CD4-positive, alpha-beta T cell treated with Interleukin-2 at 100 ng/mL for 4 hours (primary cell): ENCODE results near the gene CPNE4.

Experiments
- DNase-seq: peaks from one replicate; pipeline ENCODE4 v3.0.0-alpha.2; 2020; ENCODE audit warnings: low spot score

CPNE4 gene

GRCh38 chr3:131597816-131598215, 437.0 kb downstream of the CPNE4 start:
- no peak for DNase-seq

- no peak for DNase-seq
Measured at GRCh38 chr3:131596884-131597283, 437.9 kb downstream of the CPNE4 start.

GRCh38 chr3:131591394-131592014, 443.3 kb downstream of the CPNE4 start:
- DNase-seq, result no peak

- no peak for DNase-seq
Measured at GRCh38 chr3:131586277-131586676, 448.5 kb downstream of the CPNE4 start.

- no peak for DNase-seq
Measured at GRCh38 chr3:131582438-131582837, 452.4 kb downstream of the CPNE4 start.

GRCh38 chr3:131568460-131568859, 466.4 kb downstream of the CPNE4 start:
- DNase-seq, result no peak

- no peak for DNase-seq
Measured at GRCh38 chr3:131564812-131565211, 470.0 kb downstream of the CPNE4 start.

- no peak for DNase-seq
Measured at GRCh38 chr3:131561511-131561910, 473.3 kb downstream of the CPNE4 start.

GRCh38 chr3:131560795-131561194, 474.0 kb downstream of the CPNE4 start:
- DNase-seq, result no peak

- no peak for DNase-seq
Measured at GRCh38 chr3:131555456-131555855, 479.4 kb downstream of the CPNE4 start.

- no peak for DNase-seq
Measured at GRCh38 chr3:131553495-131554247, 481.1 kb downstream of the CPNE4 start.

- no peak for DNase-seq
Measured at GRCh38 chr3:131551761-131552160, 483.1 kb downstream of the CPNE4 start.

GRCh38 chr3:131550562-131551465, 484.0 kb downstream of the CPNE4 start:
- no peak for DNase-seq

- DNase-seq, result no peak
Measured at GRCh38 chr3:131549340-131549739, 485.5 kb downstream of the CPNE4 start.

GRCh38 chr3:131547585-131547984, 487.2 kb downstream of the CPNE4 start:
- DNase-seq, result no peak

GRCh38 chr3:131546441-131546840, 488.4 kb downstream of the CPNE4 start:
- DNase-seq, result no peak

GRCh38 chr3:131544557-131544956, 490.3 kb downstream of the CPNE4 start:
- DNase-seq, result no peak

GRCh38 chr3:131543714-131544113, 491.1 kb downstream of the CPNE4 start:
- no peak for DNase-seq

- no peak for DNase-seq
Measured at GRCh38 chr3:131541288-131541687, 493.5 kb downstream of the CPNE4 start.

GRCh38 chr3:131540821-131541220, 494.0 kb downstream of the CPNE4 start:
- DNase-seq, result no peak

GRCh38 chr3:131540143-131540542, 494.7 kb downstream of the CPNE4 start:
- no peak for DNase-seq

- DNase-seq, result no peak
Measured at GRCh38 chr3:131538968-131539367, 495.8 kb downstream of the CPNE4 start.

- no peak for DNase-seq
Measured at GRCh38 chr3:131537531-131537930, 497.3 kb downstream of the CPNE4 start.
